Left ventricle myocardium inferior (tissue), 1 donor: ENCODE data around the gene TTC13. TPM values are rescaled to one million over a fixed set of nuclear protein-coding genes. Genes with fewer than 3 reads are reported as not detected.

Source experiments
- DNase-seq: peaks from one replicate; pipeline ENCODE4 v3.0.0-alpha.2; 2020
- H3K27ac ChIP-seq: fragments of 200-600 bp; replicated peaks from 2 replicates; pipeline ENCODE4 v1.8.0; 2021
- H3K27me3 ChIP-seq: fragments of 200-600 bp; 2 replicates; pipeline ENCODE4 v1.8.0; 2021; ENCODE audit warnings: low read depth
- H3K36me3 ChIP-seq: fragments of 200-600 bp; 2 replicates; pipeline ENCODE4 v1.8.0; 2021
- H3K4me1 ChIP-seq: fragments of 200-600 bp; 2 replicates; pipeline ENCODE4 v1.8.0; 2021
- H3K4me3 ChIP-seq: fragments of 200-600 bp; 2 replicates; pipeline ENCODE4 v1.8.0; 2021; ENCODE audit warnings: mild to moderate bottlenecking, moderate library complexity
- H3K9me3 ChIP-seq: fragments of 200-600 bp; replicated peaks from 2 replicates; pipeline ENCODE4 v1.8.0; 2021
- intact Hi-C: fragments of 100-400 bp; cut with micrococcal nuclease; formaldehyde crosslinking; loops from one replicate; pipeline ENCODE4 v1.11.0; 2022
- total RNA-seq: library from RNA; stranded (reverse); fragmentation: NEBNext Ultra II Directional; extraction: Animal tissue kit (Norgen Biotek cat#: 25700); gene quantifications from one replicate; pipeline ENCODE4 v1.2.1, GENCODE V29; 2021
- TF ChIP-seq, protein P1 (sequence below): fragments of 200-600 bp; IDR thresholded peaks from 2 replicates; pipeline ENCODE4 v1.8.0; 2021; ENCODE audit warnings: antibody characterized with exemption, mild to moderate bottlenecking, borderline replicate concordance
- donor health status: DM: no; HTN: yes; CAD: no; lungs with severe emphysema.

Gene TTC13
- total RNA-seq, 1 donor from 2014 or later, result 6.7 TPM

DNA sequence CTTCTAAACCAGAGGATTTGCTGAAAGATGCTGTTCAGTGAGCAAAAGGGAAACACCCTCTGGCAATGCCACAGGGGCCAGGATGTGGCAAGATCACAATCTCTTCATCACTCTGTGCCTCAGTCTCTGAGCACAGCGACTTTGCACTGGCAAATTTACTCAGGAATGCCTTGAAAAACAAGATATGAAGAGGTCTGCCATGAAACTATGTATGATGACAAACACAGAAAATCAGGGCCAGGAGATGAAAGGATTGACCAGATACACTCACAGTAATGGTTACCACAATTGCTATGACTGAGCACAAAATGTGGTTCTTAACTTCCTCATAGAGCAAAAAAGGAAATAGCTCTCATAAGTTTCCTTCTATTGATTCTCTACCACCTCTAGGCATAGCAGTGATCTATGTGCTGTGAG, 5.8 kb downstream of the TTC13 start:
- Histone ChIP-seq H3K27me3 (no peaks in the 10 kb centered on the region), H3K36me3 (peaks cover 6% of the 10 kb centered on the region), H3K9me3 (no peaks in the 10 kb centered on the region), H3K27ac (no peak overlapping the region), H3K4me1 (peaks cover 18% of the 10 kb centered on the region), H3K4me3 (no peak overlapping the region)
- TF ChIP-seq, protein P1, sequence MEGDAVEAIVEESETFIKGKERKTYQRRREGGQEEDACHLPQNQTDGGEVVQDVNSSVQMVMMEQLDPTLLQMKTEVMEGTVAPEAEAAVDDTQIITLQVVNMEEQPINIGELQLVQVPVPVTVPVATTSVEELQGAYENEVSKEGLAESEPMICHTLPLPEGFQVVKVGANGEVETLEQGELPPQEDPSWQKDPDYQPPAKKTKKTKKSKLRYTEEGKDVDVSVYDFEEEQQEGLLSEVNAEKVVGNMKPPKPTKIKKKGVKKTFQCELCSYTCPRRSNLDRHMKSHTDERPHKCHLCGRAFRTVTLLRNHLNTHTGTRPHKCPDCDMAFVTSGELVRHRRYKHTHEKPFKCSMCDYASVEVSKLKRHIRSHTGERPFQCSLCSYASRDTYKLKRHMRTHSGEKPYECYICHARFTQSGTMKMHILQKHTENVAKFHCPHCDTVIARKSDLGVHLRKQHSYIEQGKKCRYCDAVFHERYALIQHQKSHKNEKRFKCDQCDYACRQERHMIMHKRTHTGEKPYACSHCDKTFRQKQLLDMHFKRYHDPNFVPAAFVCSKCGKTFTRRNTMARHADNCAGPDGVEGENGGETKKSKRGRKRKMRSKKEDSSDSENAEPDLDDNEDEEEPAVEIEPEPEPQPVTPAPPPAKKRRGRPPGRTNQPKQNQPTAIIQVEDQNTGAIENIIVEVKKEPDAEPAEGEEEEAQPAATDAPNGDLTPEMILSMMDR, result no peak
- no peak for DNase-seq
- intact Hi-C loops, result no loop called here

DNA sequence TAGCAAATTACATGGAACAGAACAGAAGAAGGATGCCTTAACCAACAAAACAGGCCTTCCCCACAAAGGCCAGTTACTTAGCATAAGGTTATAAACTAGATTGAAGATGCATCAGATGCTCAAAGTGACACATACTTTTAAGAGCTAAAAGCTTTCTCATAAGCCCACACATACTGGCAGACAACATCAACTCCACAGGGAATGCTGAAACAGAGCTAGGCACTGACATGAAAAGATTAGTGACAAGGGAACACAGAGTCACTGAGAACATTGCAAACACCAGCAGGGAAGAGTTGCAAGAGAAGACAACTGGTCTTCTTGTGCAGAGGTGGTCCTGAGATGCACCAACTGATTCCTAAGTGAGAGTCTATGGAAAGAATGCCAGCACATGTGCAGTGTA, 6.9 kb downstream of the TTC13 start:
- Histone ChIP-seq H3K27ac (no peak overlapping the region), H3K4me3 (no peak overlapping the region), H3K27me3 (no peaks in the 10 kb centered on the region), H3K9me3 (no peaks in the 10 kb centered on the region), H3K36me3 (peaks cover 6% of the 10 kb centered on the region), H3K4me1 (peaks cover 7% of the 10 kb centered on the region)
- intact Hi-C loops, result no loop called here
- TF ChIP-seq, protein P1, result no peak
- DNase-seq, result no peak

DNA sequence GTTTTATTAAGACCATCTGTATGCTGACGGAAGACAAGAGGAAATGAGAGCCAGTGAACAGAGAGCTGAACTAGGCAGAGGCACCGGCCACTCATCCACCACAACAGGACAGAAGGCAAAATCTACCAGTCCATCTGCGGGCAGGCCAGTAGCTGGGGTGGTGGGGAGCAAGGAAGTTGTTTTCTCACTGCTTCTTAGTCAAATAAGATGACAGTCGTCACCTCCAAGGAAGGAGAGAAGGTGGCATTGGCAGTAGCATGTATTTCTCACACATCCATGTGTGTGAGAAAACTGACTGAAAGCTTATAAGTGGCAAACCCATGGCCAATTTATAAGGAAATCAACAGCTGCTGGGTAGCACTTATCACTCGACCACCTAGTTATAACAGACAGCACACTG, 8.2 kb downstream of the TTC13 start:
- Histone ChIP-seq H3K36me3 (no peaks in the 10 kb centered on the region), H3K9me3 (no peaks in the 10 kb centered on the region), H3K27me3 (no peaks in the 10 kb centered on the region), H3K27ac (no peak overlapping the region), H3K4me1 (no peaks in the 10 kb centered on the region), H3K4me3 (no peak overlapping the region)
- TF ChIP-seq, protein P1, result no peak
- DNase-seq, result no peak
- intact Hi-C loops, result no loop called here

DNA sequence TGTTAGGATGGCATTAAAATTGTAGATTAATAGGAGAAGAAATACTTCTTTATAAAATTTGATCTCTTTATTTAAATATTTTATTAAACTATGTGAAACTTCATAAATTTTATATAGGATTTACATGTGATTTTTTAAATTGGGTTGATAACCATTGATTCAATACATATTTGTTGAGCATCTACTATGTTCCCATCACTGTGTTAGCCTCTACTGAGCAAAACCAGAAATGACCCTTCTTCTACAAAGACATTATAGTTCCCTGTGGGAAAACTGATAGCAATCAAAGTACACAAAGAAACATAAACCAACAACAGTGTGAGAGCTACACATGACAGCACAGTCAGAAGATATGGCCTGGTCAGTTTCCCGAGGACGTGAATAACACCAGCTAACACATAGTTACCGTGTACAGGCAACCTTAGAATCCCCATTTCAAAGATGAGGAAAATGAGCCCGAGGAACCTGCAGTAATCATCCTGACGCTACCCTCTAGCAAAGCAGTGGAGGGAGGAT, 12.2 kb downstream of the TTC13 start:
- Histone ChIP-seq H3K27me3 (no peaks in the 10 kb centered on the region), H3K4me3 (no peak overlapping the region), H3K27ac (no peak overlapping the region), H3K4me1 (no peaks in the 10 kb centered on the region), H3K36me3 (peaks cover 2% of the 10 kb centered on the region), H3K9me3 (no peaks in the 10 kb centered on the region)
- intact Hi-C loops, result no loop called here
- no peak for DNase-seq
- TF ChIP-seq, protein P1, result no peak

DNA sequence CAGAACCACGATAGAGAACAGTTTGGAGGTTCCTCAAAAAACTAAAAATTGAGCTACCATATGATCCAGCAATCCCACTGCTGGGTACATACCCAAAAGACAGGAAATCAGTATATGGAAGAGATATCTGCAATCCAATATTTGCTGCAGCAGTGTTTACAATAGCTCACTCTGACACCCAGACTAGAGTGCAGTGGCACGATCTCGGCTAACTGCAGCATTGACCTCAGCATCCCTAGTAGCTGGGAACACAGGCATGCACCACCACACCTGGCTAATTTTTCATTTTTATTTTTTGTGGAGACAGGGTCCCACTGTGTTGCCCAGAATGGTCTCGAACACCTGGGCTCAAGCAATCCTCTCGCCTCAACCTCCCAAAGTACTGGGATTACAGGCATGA, 13.1 kb downstream of the TTC13 start:
- Histone ChIP-seq H3K27ac (no peak overlapping the region), H3K36me3 (peaks cover 7% of the 10 kb centered on the region), H3K4me3 (no peak overlapping the region), H3K4me1 (no peaks in the 10 kb centered on the region), H3K27me3 (no peaks in the 10 kb centered on the region), H3K9me3 (no peaks in the 10 kb centered on the region)
- no peak for DNase-seq
- intact Hi-C loops, result no loop called here
- TF ChIP-seq, protein P1, result no peak
